GM15510 (cell line): ENCODE data around the gene FGF14.
A peak's percentile ranks its signal among the peaks of the same experiment; 100 is the strongest.

Source experiments
- POLR2A ChIP-seq: IDR thresholded peaks from 3 replicates; pipeline ENCODE4 v1.6.1; 2011; ENCODE audit warnings: borderline replicate concordance; ENCODE audit not compliant: insufficient read length; ENCODE audit errors: extremely low read depth

Gene FGF14

GRCh38 chr13:102401766-102402165 lies at the start of gene FGF14:
Gene FGF14 (minus strand): TSS chr13:102402048.
- no peak for TF ChIP-seq POLR2A

GRCh38 chr13:102443249-102443648 lies 41.4 kb upstream of the FGF14 start:
- no peak for TF ChIP-seq POLR2A

GRCh38 chr13:102441085-102441484 lies 39.2 kb upstream of the FGF14 start:
- TF ChIP-seq POLR2A: no peak

GRCh38 chr13:102440259-102440936 lies 38.5 kb upstream of the FGF14 start:
- no peak for TF ChIP-seq POLR2A

GRCh38 chr13:102422690-102423089 lies 20.8 kb upstream of the FGF14 start:
- TF ChIP-seq POLR2A: no peak

GRCh38 chr13:102405499-102406100 lies 3.8 kb upstream of the FGF14 start:
- TF ChIP-seq POLR2A: no peak

- TF ChIP-seq POLR2A: no peak
These were observed 442 bp upstream of the FGF14 start for GRCh38 chr13:102402290-102402689.

GRCh38 chr13:102401265-102401664 lies 583 bp downstream of the FGF14 start:
- TF ChIP-seq POLR2A: no peak

- no peak for TF ChIP-seq POLR2A
These were observed 1.1 kb downstream of the FGF14 start for GRCh38 chr13:102400675-102401145.

- no peak for TF ChIP-seq POLR2A
These were observed 1.8 kb downstream of the FGF14 start for GRCh38 chr13:102399791-102400674.

- TF ChIP-seq POLR2A: no peak
These were observed 5.9 kb downstream of the FGF14 start for GRCh38 chr13:102395939-102396338.

GRCh38 chr13:102395174-102395573 lies 6.7 kb downstream of the FGF14 start:
- TF ChIP-seq POLR2A: no peak

GRCh38 chr13:102394158-102395053 lies 7.4 kb downstream of the FGF14 start:
- TF ChIP-seq POLR2A: peak; percentile 61

GRCh38 chr13:102392481-102393209 lies 9.2 kb downstream of the FGF14 start:
- no peak for TF ChIP-seq POLR2A

GRCh38 chr13:102386461-102386860 lies 15.4 kb downstream of the FGF14 start:
- TF ChIP-seq POLR2A: no peak

GRCh38 chr13:102380012-102380411 lies 21.8 kb downstream of the FGF14 start:
- TF ChIP-seq POLR2A: no peak
